ENCODE data around the gene EXOC6.

DNA sequence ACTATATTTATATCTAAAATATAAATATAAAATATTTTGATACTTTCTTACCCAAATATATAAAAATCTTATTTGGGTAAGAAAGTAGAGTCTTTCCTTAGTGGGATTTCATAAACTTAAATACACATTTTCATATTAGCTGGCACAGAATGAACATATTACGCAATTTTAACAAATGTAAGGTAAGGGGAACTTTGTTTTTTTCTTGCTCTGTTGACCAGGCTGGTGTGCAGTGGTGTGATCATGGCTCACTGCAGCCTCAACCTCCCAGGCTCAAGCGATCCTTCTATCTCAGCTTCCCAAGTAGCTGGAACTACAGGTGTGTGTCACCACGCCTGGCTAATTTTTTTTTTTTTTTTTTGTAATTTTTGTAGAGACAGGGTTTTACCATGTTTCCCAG is 243.6 kb downstream of the EXOC6 start:
- TF ChIP-seq, protein P1, sequence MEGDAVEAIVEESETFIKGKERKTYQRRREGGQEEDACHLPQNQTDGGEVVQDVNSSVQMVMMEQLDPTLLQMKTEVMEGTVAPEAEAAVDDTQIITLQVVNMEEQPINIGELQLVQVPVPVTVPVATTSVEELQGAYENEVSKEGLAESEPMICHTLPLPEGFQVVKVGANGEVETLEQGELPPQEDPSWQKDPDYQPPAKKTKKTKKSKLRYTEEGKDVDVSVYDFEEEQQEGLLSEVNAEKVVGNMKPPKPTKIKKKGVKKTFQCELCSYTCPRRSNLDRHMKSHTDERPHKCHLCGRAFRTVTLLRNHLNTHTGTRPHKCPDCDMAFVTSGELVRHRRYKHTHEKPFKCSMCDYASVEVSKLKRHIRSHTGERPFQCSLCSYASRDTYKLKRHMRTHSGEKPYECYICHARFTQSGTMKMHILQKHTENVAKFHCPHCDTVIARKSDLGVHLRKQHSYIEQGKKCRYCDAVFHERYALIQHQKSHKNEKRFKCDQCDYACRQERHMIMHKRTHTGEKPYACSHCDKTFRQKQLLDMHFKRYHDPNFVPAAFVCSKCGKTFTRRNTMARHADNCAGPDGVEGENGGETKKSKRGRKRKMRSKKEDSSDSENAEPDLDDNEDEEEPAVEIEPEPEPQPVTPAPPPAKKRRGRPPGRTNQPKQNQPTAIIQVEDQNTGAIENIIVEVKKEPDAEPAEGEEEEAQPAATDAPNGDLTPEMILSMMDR (IDR thresholded peaks at IDR 0.05; ENCODE audit: poor library complexity, severe bottlenecking), result no peak
- TF ChIP-seq MXI1 (conservative IDR thresholded peaks at IDR 0.05; ENCODE audit: poor library complexity, severe bottlenecking) (no peak), SMC3 (conservative IDR thresholded peaks at IDR 0.05; ENCODE audit: poor library complexity) (no peak), EP300 (conservative IDR thresholded peaks at IDR 0.05; ENCODE audit: poor library complexity, severe bottlenecking) (no peak)

All from neural cell (in vitro differentiated cells).